COLO829 (cell line): Measurements from ENCODE around the gene GLI1.
"Not testable (repeated sequence)": the region's sequence is repeated elsewhere in the genome, so short reads cannot be mapped to it uniquely, and the experiment has no call there.

Experiments used
- DNase-seq: peaks from one replicate; pipeline ENCODE4 v3.0.0; 2012; ENCODE audit warnings: low spot score

The GLI1 gene

GRCh38 chr12:57498132-57498502 lies 38.5 kb downstream of the GLI1 start:
- DNase-seq = no peak

- DNase-seq = no peak
These were observed 39.0 kb downstream of the GLI1 start for GRCh38 chr12:57498571-57498970.

- DNase-seq = no peak
These were observed 40.6 kb downstream of the GLI1 start for GRCh38 chr12:57500213-57500612.

- DNase-seq = not testable (repeated sequence)
These were observed 42.9 kb downstream of the GLI1 start for GRCh38 chr12:57502311-57502969.

- DNase-seq = not testable (repeated sequence)
These were observed 47.0 kb downstream of the GLI1 start for GRCh38 chr12:57506541-57506940.

- not testable (repeated sequence) for DNase-seq
These were observed 48.2 kb downstream of the GLI1 start for GRCh38 chr12:57507796-57508195.

- no peak for DNase-seq
These were observed 51.6 kb downstream of the GLI1 start for GRCh38 chr12:57511161-57511560.

GRCh38 chr12:57511588-57512325 lies 52.2 kb downstream of the GLI1 start:
- no peak for DNase-seq

- no peak for DNase-seq
These were observed 53.1 kb downstream of the GLI1 start for GRCh38 chr12:57512665-57513064.

- no peak for DNase-seq
These were observed 53.7 kb downstream of the GLI1 start for GRCh38 chr12:57513266-57513665.

- DNase-seq = not testable (repeated sequence)
These were observed 54.1 kb downstream of the GLI1 start for GRCh38 chr12:57513677-57514076.

- not testable (repeated sequence) for DNase-seq
These were observed 54.7 kb downstream of the GLI1 start for GRCh38 chr12:57514246-57514645.

GRCh38 chr12:57514720-57515407 lies 55.3 kb downstream of the GLI1 start:
- no peak for DNase-seq

- no peak for DNase-seq
These were observed 55.9 kb downstream of the GLI1 start for GRCh38 chr12:57515408-57515933.

- no peak for DNase-seq
These were observed 56.5 kb downstream of the GLI1 start for GRCh38 chr12:57515934-57516541.

GRCh38 chr12:57516617-57517153 lies 57.1 kb downstream of the GLI1 start:
- DNase-seq = no peak

- no peak for DNase-seq
These were observed 57.6 kb downstream of the GLI1 start for GRCh38 chr12:57517187-57517586.

- not testable (repeated sequence) for DNase-seq
These were observed 58.1 kb downstream of the GLI1 start for GRCh38 chr12:57517718-57518117.

GRCh38 chr12:57518176-57518919 lies 58.8 kb downstream of the GLI1 start:
- DNase-seq = no peak

- DNase-seq = no peak
These were observed 59.6 kb downstream of the GLI1 start for GRCh38 chr12:57518920-57519795.

GRCh38 chr12:57519796-57520052 lies 60.1 kb downstream of the GLI1 start:
- DNase-seq = no peak
